GM12874 (cell line): ENCODE data around the gene IDUA.

Experiments
- TF ChIP-seq, protein P1 (sequence below): IDR thresholded peaks from 2 replicates; pipeline ENCODE4 v1.5.1; 2011; ENCODE audit warnings: low read depth, mild to moderate bottlenecking, control low read depth, low read length, moderate library complexity; ENCODE audit not compliant: insufficient read depth

The IDUA gene

DNA sequence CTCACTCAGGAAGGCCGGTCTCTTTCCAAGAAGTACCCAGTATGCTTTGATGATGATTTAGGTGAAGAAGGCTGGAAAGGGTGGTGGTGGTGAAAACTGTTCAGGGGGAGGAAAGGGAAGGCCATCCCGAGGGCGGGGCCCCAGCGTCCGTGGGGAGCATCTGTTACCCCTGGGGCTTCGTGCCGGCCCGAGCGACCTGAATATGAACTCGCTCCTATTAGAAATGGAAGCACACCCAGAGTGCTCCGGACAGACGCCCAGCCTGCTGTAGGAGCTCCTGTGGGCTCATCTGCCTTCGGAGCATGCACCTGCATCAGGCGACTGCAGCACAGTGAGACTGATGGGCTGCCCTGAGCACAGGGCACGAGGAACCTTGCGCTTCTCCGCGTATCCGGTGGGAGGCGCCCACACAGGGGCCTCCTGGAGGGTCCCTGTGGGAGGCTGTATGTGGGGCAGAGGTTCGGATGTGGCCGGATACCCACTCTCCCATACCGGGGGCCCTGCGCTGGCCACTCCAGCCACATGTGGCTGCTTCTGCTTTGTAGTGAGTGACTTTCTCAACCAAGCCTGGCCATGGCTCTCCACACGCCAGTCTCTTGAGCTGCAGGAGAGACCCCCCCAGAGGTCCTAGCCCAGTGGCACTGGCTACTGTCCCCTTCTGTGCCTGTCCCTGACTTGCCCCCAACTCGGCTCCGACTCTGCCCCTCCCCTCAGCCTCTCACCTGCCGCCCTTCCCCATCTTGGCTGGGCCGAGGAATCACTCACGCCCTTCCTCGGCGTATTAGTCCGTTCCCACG, 61.3 kb downstream of the IDUA start:
- TF ChIP-seq, protein P1, sequence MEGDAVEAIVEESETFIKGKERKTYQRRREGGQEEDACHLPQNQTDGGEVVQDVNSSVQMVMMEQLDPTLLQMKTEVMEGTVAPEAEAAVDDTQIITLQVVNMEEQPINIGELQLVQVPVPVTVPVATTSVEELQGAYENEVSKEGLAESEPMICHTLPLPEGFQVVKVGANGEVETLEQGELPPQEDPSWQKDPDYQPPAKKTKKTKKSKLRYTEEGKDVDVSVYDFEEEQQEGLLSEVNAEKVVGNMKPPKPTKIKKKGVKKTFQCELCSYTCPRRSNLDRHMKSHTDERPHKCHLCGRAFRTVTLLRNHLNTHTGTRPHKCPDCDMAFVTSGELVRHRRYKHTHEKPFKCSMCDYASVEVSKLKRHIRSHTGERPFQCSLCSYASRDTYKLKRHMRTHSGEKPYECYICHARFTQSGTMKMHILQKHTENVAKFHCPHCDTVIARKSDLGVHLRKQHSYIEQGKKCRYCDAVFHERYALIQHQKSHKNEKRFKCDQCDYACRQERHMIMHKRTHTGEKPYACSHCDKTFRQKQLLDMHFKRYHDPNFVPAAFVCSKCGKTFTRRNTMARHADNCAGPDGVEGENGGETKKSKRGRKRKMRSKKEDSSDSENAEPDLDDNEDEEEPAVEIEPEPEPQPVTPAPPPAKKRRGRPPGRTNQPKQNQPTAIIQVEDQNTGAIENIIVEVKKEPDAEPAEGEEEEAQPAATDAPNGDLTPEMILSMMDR = no peak

DNA sequence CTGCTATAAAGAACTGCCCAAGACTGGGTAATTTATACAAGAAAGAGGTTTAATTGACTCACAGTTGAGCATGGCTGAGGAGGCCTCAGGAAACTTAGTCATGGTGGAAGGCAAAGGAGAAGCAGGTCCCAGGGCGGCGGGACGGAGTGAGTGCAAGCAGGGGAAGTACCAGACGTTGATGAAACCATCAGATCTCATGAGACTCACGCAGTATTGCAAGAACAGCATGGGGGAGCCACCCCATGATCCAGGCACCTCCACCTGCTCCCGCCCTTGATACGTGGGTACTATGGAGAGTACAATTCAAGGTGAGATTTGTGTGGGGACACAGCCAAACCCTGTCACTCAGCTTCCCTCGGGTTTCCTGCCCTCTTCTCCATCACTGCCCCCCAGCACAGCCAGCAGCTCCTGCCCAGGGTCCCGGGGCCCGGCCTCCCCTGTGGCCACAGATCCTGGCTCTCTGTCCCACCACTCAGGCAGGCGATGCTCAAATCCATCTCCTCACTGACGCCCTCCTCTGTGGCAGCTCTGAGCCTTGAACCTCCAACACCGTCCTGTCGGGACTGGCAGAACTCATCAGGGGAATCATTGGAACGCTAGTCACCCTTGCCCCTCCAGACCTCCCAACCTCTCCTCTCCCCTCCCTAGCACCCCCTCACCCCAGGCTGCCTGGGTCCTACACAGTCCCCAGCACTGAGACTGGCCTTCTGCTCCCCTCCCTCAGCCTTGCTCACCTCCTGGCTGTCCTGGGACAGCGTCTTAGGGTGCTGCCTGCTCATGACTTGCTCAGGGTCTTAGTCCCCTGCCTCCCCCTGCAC, 62.1 kb downstream of the IDUA start:
- TF ChIP-seq, protein P1 = no peak

DNA sequence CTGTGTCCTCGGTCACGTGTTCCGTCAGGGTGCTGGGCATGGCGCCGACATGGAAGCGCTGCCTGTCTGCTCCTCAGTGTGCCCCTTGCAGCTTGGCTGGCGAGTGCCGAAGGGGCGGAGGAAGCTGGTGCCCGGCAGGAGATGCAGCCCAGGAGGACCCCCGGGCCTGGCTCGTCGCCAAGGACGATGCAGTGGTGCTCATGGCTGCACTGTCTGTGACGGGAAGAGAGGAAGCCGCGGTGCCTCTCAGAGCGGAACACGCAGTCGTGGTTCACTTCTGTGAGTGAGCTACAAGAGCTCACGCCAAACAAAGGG, 62.7 kb downstream of the IDUA start:
- TF ChIP-seq, protein P1 = no peak

DNA sequence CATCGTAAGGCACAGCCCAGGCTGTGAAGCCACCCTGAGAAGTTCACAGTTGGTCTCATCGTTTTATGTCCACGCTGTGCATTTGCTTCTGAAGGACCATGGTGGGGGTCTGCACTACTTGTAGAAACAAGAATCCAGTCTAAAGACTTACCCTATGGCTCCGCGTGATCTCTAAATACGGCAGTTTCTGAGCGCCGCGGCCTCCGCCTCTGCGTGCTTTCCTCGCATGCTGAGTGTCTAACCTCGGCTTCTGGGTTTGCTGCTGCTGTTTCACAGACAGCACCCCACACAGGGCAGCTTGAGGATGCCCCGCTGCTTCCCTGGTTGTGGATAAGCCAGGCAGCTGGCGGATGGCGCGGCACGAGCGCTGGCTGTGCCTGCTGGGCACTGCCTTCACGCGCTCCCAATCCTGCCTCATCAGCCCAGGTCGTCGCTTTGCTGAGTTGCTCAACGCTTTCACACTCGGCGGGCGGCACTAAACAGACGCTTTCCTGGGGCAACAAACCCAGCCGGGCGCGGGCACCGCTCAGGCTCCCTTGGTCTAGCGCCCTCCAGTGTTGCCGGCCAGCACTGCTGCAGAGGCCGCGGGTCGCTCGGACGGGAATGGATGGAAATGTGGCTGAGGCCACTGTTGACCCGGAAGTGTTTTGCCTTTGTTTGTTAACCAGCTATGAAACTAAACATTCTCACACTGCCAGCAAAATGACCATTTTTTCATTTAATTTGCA, 63.8 kb downstream of the IDUA start:
- TF ChIP-seq, protein P1 = 0 out of 2 replicates have a peak, but pooled peaks have one; percentile 20

DNA sequence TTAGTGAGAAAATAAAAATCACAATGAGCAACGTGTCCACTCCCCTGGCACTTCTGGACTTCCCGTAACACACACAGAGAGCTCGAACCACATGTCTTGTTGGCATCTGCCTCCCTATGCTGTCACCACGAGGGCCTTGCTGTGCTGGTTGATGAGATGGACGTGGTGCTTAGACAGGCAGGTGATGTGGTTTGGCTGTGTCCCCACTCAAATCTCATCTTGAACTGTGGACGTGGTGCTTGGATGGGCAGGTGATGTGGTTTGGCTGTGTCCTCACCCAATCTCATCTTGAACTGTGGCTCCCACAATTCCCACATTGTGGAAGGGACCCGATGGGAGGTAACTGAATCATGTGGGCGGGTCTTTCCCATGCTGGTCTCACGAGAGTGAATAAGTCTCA, 64.6 kb downstream of the IDUA start:
- TF ChIP-seq, protein P1 = no peak

DNA sequence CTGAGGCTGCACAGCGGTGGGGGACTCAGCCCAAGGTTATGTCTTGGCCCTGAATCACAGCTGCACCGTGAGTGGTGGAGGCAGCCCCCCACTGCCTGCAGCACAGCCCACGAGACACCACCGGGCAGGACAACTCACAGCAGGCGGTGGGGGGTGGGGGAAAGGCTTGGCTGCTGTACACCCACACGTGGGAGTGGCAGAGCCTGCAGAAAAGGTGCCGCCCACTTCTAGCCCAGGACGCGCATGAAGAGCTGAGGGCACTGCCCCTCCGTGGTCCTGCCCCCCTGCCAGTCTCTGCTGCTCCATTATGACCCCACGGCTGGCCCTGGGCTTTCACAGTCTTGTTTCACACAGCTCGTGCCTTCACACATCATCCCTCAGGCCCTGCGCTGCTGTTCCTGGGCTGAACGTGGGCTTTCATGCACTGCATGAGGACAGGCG, 65.4 kb downstream of the IDUA start:
- TF ChIP-seq, protein P1 = no peak

DNA sequence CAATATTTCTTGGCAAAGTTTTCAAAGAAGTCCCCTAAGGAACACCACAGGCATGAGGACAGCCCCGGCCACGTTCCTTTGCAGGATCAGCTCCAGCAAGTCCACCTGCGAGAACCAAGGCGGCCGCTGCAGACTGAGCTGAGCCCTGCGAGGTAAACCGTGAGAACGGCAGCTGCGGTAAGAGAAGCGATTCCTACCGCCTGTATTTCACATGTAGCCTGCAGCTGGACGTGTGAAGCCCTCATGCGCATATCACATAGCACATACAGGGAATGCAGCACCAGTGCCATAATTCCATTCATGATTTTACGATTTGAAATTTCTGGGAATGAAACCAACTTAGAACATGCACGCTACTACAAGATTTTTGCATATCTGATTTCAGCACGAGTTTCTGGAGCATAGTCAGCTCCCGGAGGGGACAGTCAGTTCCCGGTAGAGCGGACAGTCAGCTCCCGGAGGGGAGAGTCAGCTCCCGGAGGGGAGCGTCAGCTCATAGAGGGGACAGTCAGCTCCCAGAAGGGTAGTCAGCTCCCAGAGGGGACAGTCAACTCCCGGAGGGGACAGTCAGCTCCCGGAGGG, 66.3 kb downstream of the IDUA start:
- TF ChIP-seq, protein P1 = no peak
